Ishikawa (cell line): ENCODE data around the gene KATNAL1.

Source experiments
- CEBPB ChIP-seq: IDR thresholded peaks from 2 replicates; pipeline ENCODE4 v1.6.1; 2012
- EP300 ChIP-seq: IDR thresholded peaks from 2 replicates; pipeline ENCODE4 v1.6.1; 2012; ENCODE audit warnings: borderline replicate concordance
- FOXM1 ChIP-seq: IDR thresholded peaks from 2 replicates; pipeline ENCODE4 v1.6.1; 2012; ENCODE audit warnings: low read depth, borderline replicate concordance
- MAX ChIP-seq: IDR thresholded peaks from 2 replicates; pipeline ENCODE4 v1.6.1; 2012
- NFIC ChIP-seq: IDR thresholded peaks from 2 replicates; pipeline ENCODE4 v1.6.1; 2012
- RAD21 ChIP-seq: IDR thresholded peaks from 2 replicates; pipeline ENCODE4 v1.6.1; 2012; ENCODE audit warnings: low read depth
- REST ChIP-seq: IDR thresholded peaks from 2 replicates; pipeline ENCODE4 v1.6.1; 2012; ENCODE audit warnings: low read depth, mild to moderate bottlenecking
- TAF1 ChIP-seq: IDR thresholded peaks from 2 replicates; pipeline ENCODE4 v1.6.1; 2012; ENCODE audit warnings: low read depth, mild to moderate bottlenecking
- YY1 ChIP-seq: IDR thresholded peaks from 2 replicates; pipeline ENCODE4 v1.6.1; 2012; ENCODE audit warnings: low read depth
- ZBTB7A ChIP-seq: IDR thresholded peaks from 2 replicates; pipeline ENCODE4 v1.6.1; 2012; ENCODE audit warnings: low read depth

- no peak for TF ChIP-seq ZBTB7A
- TF ChIP-seq EP300 = no peak
- TF ChIP-seq MAX = no peak
- TF ChIP-seq FOXM1 = no peak
- TF ChIP-seq YY1 = no peak
- no peak for TF ChIP-seq TAF1
- TF ChIP-seq NFIC = no peak
- no peak for TF ChIP-seq REST
- TF ChIP-seq RAD21 = no peak
- TF ChIP-seq CEBPB = no peak
Measured at GRCh38 chr13:30329009-30329585, 21.7 kb upstream of the KATNAL1 start.
